Ascending aorta (tissue), 2 donors: ENCODE measurements around the gene NXPH4. TPM values are rescaled to one million over a fixed set of nuclear protein-coding genes. Genes with fewer than 3 reads are reported as not detected.

ENCODE experiments used
- DNase-seq, 2 donors: peaks; one replicate each; pipeline ENCODE4 v3.0.0-alpha.2; 2019; ENCODE audit warnings: low spot score in 2 of 2
- H3K27ac ChIP-seq, 2 donors: fragments of 200-600 bp; sonication (generic); one replicate each; pipeline ENCODE4 v1.5.1; 2016 to 2017; ENCODE audit warnings: mild to moderate bottlenecking in 1 of 2
- H3K27me3 ChIP-seq: fragments of 200-600 bp; sonication (generic); one replicate; pipeline ENCODE4 v1.5.1; 2017
- H3K36me3 ChIP-seq, 2 donors: fragments of 200-600 bp; sonication (generic); one replicate each; pipeline ENCODE4 v1.5.1; 2016
- H3K4me1 ChIP-seq, 2 donors: fragments of 200-600 bp; sonication (generic); one replicate each; pipeline ENCODE4 v1.5.1; 2016 to 2017; ENCODE audit warnings: mild to moderate bottlenecking in 1 of 2
- H3K4me3 ChIP-seq, 2 donors: fragments of 200-600 bp; sonication (generic); one replicate each; pipeline ENCODE4 v1.5.1; 2016 to 2017; ENCODE audit warnings: mild to moderate bottlenecking in 1 of 2
- H3K9me3 ChIP-seq, 2 donors: fragments of 200-600 bp; sonication (generic); one replicate each; pipeline ENCODE4 v1.5.1; 2016
- intact Hi-C: fragments of 100-400 bp; cut with DNase I; formaldehyde crosslinking; loops from one replicate; pipeline ENCODE4 v1.15.1; 2023
- total RNA-seq: library from RNA; depleted of rRNA; stranded (reverse); fragments of >200 nt; gene quantifications from one replicate; pipeline ENCODE4 v1.1.0, GENCODE V29; 2016
- TF ChIP-seq, protein P1 (sequence below), 3 experiments: fragments of 200-600 bp in 2 of 3; fragments of 450-650 bp in 1 of 3; sonication (generic) in 2 of 3; IDR thresholded peaks; one replicate each; pipeline ENCODE4 v1.5.1; 2016 to 2019; ENCODE audit warnings: antibody characterized with exemption in 3 of 3, mild to moderate bottlenecking in 1 of 3, moderate library complexity in 1 of 3

Gene NXPH4
- total RNA-seq, 1 donor from 2014 or later = not detected

GRCh38 chr12:57190037-57190436 lies 26.6 kb upstream of the NXPH4 start:
- Histone ChIP-seq H3K4me3 (no peak overlapping the region), H3K36me3 (peaks cover 99 to 100% of the 10 kb centered on the region in 2 donors), H3K9me3 (no peaks in the 10 kb centered on the region), H3K27me3 (no peaks in the 10 kb centered on the region), H3K4me1 (no peaks in the 10 kb centered on the region), H3K27ac (peak overlapping the region in 1 of 2 donors; percentile 27)
- no peak for DNase-seq
- TF ChIP-seq, protein P1, sequence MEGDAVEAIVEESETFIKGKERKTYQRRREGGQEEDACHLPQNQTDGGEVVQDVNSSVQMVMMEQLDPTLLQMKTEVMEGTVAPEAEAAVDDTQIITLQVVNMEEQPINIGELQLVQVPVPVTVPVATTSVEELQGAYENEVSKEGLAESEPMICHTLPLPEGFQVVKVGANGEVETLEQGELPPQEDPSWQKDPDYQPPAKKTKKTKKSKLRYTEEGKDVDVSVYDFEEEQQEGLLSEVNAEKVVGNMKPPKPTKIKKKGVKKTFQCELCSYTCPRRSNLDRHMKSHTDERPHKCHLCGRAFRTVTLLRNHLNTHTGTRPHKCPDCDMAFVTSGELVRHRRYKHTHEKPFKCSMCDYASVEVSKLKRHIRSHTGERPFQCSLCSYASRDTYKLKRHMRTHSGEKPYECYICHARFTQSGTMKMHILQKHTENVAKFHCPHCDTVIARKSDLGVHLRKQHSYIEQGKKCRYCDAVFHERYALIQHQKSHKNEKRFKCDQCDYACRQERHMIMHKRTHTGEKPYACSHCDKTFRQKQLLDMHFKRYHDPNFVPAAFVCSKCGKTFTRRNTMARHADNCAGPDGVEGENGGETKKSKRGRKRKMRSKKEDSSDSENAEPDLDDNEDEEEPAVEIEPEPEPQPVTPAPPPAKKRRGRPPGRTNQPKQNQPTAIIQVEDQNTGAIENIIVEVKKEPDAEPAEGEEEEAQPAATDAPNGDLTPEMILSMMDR (IDR thresholded peaks at IDR 0.05) = no peak
- intact Hi-C loops = no loop called here

- Histone ChIP-seq H3K4me1 (no peaks in the 10 kb centered on the region), H3K36me3 (peaks cover 99 to 100% of the 10 kb centered on the region in 2 donors), H3K27me3 (no peaks in the 10 kb centered on the region), H3K27ac (no peak overlapping the region), H3K9me3 (no peaks in the 10 kb centered on the region), H3K4me3 (no peak overlapping the region)
- TF ChIP-seq, protein P1 (IDR thresholded peaks at IDR 0.05) = no peak
- intact Hi-C loops = no loop called here
- no peak for DNase-seq
Observed at GRCh38 chr12:57190821-57191220, 25.8 kb upstream of the NXPH4 start.

DNA sequence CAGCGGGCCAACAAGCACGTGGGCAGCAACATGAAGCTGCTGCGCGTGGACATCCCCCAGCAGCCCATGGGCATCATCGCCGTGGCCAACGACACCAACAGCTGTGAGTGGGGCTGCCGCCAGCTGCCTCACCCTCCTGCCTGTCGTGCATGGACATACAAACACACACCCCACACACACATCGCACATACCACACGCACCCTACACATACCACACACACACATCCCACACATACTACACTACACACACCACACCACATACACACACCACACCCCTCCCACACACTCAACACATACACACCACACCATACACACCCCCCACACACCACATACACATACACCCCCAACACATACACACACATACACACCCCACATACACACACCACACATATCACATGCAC lies 25.2 kb upstream of the NXPH4 start:
- TF ChIP-seq, protein P1 (IDR thresholded peaks at IDR 0.05) = no peak

DNA sequence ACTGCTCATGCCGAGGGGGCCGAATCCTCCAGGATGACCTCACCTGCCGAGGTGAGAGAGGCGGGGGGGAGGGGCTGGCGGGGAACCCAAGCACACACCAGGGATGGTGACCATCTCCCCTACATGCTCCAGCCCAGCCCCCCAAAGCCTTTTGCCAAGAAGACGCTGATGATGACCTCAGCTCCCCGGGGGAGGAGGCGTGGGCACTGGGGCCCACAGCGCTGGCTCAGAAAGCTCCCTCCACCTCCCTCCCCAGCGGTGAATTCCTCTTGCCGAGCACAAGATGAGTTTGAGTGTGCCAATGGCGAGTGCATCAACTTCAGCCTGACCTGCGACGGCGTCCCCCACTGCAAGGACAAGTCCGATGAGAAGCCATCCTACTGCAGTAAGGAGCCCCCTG lies 23.7 kb upstream of the NXPH4 start:
- Histone ChIP-seq H3K9me3 (no peaks in the 10 kb centered on the region), H3K4me3 (no peak overlapping the region), H3K36me3 (peaks cover 99 to 100% of the 10 kb centered on the region in 2 donors), H3K27ac (no peak overlapping the region), H3K27me3 (no peaks in the 10 kb centered on the region), H3K4me1 (no peaks in the 10 kb centered on the region)
- intact Hi-C loops = no loop called here
- TF ChIP-seq, protein P1 (IDR thresholded peaks at IDR 0.05) = no peak
- no peak for DNase-seq

More for the DNA sequence above, 25.2 kb upstream of the NXPH4 start:
- intact Hi-C loops = no loop called here
- Histone ChIP-seq H3K4me1 (no peaks in the 10 kb centered on the region), H3K4me3 (no peak overlapping the region), H3K27me3 (no peaks in the 10 kb centered on the region), H3K27ac (no peak overlapping the region), H3K36me3 (peaks cover 99 to 100% of the 10 kb centered on the region in 2 donors), H3K9me3 (no peaks in the 10 kb centered on the region)
- DNase-seq = no peak

DNA sequence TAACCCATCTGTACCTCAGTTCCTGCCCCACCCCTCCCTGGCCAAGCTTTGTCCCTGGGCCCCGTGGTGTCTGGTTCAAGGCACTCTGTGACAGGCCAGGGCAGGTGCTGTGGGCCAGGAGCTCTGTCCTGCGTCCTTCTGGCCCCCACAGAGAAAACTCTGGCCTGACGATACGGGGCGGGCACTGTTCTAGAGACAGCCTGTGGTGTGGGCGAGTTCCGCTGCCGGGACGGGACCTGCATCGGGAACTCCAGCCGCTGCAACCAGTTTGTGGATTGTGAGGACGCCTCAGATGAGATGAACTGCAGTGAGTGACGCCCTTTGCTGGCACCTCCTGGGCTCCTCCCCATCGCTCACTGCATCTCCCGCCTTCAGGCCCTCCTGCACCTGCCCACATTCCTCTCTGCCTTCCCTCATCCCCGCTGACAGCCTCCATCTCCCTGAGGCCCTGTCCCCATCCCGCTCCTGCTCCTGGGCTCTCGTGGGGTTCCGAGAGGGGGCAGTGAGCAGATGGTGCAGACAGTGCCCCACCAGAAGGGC lies 22.8 kb upstream of the NXPH4 start:
- H3K4me1 ChIP-seq = no peaks in the 10 kb centered on the region
- TF ChIP-seq, protein P1 (IDR thresholded peaks at IDR 0.05) = no peak
- H3K9me3 ChIP-seq = no peaks in the 10 kb centered on the region
- no peaks in the 10 kb centered on the region for H3K27me3 ChIP-seq
- no peak overlapping the region for H3K4me3 ChIP-seq
- no peak for DNase-seq
- intact Hi-C loops = no loop called here
- peaks cover 99 to 100% of the 10 kb centered on the region in 2 donors for H3K36me3 ChIP-seq
- H3K27ac ChIP-seq = no peak overlapping the region

DNA sequence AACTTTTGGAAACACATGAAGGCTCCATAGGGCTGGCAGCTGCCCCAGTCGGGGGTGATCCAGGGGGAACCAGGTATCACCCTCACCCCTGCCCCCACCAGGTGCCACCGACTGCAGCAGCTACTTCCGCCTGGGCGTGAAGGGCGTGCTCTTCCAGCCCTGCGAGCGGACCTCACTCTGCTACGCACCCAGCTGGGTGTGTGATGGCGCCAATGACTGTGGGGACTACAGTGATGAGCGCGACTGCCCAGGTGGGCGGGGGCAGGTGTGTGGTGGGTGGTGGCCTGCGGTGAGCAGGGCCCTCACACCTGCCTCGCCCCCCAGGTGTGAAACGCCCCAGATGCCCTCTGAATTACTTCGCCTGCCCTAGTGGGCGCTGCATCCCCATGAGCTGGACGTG lies 22.3 kb upstream of the NXPH4 start:
- no peak overlapping the region for H3K4me3 ChIP-seq
- no peak for DNase-seq
- peaks cover 99 to 100% of the 10 kb centered on the region in 2 donors for H3K36me3 ChIP-seq
- intact Hi-C loops = no loop called here
- no peak overlapping the region for H3K27ac ChIP-seq
- H3K4me1 ChIP-seq = no peaks in the 10 kb centered on the region
- TF ChIP-seq, protein P1 (IDR thresholded peaks at IDR 0.05) = no peak
- H3K9me3 ChIP-seq = no peaks in the 10 kb centered on the region
- H3K27me3 ChIP-seq = no peaks in the 10 kb centered on the region
